A172 (cell line): Measurements from ENCODE around the gene PPEF2. TPM values are rescaled to one million over a fixed set of nuclear protein-coding genes. Genes with fewer than 3 reads are reported as not detected.

Source experiments
- DNase-seq: peaks from one replicate; pipeline ENCODE4 v3.0.0-alpha.2; 2015; ENCODE audit warnings: low spot score
- total RNA-seq: library from RNA; depleted of rRNA; stranded (reverse); fragments of >200 nt; shearing (Covaris generic); gene quantifications from 2 replicates; pipeline ENCODE4 v1.2.3, GENCODE V29; 2014; rRNA removed

Gene PPEF2
- total RNA-seq, 1 experiment from 2014 or later, result not detected

DNA sequence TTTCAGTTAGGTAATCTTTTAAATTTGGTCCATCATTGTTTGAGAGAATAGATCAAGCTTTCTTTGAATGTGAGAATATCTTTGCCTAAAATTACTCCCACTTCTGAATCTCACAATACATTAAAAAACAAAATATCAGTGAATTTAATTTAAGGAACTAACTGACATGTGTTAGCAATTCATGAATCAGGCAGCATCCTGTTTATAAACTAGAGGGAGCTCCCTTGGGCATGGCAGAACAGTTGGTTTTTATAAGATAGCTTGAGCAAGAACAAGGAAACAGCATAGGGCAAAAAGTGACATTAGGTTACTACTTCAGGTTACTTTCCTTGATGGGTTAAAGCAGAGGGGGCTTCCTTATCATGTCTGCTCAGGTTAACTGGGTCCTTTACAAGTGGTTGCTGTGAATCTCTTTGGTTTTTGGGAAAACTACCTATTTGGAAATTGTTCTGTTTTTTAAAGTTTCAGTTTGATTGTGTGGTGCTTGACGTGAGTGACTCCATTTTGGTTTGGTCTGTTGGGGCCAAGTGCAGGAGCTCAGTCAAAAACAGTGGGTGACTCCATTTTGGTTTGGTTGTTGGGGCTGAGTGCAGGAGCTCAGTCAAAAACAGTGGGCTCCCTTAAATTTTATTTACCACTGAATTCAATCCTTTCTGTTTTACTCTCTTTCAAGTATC is 68.0 kb downstream of the PPEF2 start:
- no peak for DNase-seq

DNA sequence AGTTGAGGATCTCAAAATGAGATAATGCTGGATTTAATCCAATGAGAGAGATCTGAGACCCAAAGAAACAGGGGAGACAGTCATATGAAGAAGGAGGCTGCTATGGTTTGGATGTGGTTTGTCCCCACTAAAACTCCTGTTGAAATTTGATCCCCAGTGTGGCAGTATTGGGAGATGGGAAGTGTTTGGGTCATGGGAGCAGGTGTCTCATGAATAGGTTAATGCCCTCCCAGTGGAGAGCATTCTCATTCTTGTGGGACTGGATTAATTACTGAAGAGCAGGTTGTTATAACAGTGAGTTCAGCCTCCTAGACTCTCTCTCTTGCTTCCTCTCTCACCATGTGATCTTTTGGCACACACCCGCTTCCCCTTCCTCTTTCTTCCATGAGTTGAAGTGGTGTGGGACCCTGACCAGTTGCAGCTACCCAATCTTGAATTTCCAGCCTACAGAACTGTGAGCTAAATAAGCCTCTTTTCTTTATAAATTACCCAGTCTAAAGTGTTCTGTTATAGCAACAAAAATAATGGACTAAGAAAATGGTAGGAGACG is 70.3 kb downstream of the PPEF2 start:
- DNase-seq, result no peak

DNA sequence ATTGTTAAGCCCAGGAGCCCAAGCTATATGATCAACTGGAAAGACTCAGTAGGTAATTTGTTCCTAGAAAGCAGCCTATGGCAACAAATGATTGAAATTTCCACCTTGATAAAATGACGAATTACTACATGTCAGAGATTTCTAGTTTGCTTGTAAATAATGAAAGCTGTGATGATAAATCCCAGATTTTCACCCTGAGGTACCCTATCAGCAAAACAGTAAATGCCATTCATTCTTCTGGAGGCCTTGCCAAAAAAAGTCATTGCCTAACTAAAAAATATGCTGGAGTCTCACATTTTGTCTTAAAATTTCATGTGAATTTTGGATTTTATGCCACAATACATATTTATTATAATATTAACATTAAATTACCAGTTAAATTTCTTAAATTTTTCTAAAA is 71.3 kb downstream of the PPEF2 start:
- no peak for DNase-seq

DNA sequence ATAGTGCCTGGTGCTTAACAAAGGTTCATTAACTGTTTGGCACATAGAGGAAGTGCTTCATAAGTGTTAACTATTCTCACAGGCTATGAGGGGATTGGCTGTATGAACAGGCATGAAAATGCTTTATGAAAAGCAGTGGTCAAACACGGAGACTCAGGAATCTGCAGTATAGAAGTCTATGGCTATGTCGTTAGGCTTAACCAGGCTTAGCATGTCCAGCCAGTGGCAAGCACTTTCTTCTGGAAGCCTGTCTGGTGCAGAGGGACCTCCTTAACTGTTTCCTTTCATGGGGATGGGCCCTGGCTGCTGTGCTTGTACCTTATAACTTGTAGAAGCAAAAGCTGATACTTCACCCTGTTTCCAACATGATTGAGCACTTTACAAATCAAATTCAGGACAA is 78.4 kb downstream of the PPEF2 start:
- DNase-seq, result no peak

DNA sequence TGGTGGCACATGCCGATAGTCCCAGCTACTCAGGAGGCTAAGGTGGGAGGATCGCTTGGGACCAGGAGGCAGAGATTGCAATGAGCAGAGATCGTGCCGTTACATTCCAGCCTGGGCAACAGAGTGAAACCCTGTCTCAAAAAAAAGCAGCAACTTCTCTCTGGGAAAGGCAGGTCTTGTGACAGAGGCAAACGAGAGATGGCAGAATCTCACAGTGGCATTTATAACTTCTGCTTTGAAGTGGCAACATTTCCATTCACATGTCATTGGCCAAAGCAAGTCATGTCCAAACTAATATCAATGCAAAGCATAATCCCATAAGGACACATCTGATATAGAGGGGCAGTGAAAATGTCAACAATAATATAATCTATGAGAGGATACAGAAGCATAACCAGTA is 79.8 kb downstream of the PPEF2 start:
- no peak for DNase-seq

DNA sequence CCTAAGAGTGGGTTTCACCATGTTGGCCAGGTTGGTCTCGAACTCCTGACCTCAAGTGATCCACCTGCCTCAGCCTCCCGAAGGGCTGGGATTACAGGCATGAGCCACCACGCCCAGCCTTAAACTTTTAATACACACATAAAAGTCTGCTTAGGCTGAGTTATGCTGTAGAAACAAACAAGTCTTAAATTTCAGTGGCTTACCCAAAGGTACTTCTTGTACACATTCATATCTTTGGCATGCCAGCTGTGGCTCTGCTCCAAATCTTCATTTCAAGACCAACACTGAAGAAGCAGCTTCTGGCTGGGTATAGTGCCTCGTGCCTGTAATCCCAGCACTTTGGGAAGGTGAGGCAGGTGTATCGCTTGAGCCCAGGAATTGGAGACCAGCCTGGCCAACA is 80.3 kb downstream of the PPEF2 start:
- peak; percentile 10 for DNase-seq

DNA sequence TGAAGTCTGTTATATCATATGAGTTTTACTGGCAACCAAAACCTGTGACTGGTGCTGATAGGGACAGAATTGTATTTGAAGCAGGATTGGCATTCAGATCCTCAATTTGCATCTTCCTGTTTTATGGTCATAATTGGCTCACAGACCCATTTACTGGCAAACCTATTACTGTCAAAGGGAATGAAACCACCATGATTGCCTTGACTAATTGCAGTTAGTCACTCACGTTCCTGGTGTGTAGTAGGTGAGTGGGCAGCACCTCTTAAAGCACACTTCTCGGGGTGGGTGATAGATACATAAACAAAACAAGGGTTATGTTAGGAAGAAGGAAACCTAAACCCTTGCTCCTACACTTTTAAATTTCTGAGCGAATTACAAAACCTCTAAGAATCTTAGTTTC is 81.0 kb downstream of the PPEF2 start:
- DNase-seq, result no peak

DNA sequence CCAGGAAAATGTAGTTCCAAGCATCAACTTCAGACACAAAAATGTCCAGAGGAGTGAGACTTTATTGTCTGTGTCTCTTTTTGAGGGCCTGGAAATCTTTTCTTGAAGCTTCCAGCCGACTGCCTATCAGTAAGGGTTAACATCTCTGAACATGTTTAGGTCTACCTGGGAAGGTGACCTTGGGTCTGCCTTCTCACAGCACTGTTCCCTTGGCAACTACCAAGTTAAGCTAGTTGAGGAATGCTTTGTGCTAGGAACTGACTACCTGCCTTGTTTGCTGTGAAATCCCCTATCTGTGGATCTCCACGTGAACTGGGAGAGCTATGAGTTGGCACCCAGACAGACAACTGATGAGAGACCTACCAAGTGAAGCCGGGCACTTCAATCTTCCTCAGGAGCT is 81.6 kb downstream of the PPEF2 start:
- DNase-seq, result no peak

DNA sequence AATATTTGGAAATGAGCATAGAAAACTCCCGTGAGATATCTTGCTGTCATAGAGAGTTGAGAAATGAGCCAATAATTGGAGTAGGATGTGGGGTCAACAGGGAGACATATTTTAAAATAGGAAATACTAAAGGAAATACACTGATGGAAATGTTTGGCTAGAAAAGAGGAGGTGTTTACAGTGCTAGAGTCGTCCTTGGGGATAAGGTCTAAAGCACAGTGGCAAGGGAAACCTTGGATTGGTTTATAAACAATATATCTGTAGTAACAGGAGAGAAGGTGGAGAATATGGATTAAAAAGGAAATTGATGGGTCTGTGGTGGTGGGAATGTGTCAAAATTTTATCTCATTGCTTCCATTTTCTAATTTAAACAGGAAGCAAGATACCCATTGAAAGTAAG is 82.1 kb downstream of the PPEF2 start:
- no peak for DNase-seq

DNA sequence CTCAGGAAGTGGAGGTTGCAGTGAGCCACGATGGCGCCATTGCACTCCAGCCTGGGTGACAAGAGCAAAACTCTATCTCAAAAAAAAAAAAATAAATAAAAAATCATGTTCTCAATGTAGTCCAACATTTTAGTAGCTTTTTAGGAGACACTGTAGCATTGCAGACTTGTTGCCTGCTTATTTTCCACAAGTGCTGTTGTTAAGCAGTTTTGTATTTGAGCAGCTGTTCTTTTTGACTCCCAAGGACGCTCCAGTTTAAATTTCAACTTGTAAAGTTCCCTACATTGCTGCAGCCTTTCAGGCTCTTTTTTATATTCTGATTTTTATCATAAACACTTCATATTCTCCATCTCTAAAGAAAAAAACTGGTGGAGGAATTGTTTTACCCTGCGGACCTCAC is 83.1 kb downstream of the PPEF2 start:
- DNase-seq, result no peak

DNA sequence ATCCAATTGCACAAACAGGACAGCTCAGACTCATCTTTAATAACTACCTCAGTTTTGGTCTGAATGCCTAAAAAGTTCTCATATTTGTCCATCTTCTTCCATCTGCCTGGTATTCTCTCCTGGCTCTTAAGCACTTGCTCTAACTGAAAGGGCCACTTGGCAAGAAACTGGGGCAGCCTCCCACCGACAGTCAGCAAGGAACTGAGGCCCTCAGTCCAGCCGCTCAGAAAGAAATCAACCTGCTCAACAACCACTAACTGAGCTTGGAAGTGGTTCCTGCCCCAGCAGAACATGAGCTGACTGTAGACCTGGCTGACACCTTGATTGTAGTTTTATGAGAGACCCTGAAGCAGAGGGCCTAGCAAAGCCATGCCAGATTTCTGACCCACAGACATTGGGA is 84.4 kb downstream of the PPEF2 start:
- no peak for DNase-seq

Other genes starting within 250 kb of the PPEF2 start
- gene G3BP2, start 229.0 kb downstream of the PPEF2 start, total RNA-seq, result 97.5 and 102 TPM in 2 replicates
- gene USO1, start 177.9 kb downstream of the PPEF2 start, total RNA-seq, result 39.9 and 49.9 TPM in 2 replicates
- 27.7 and 39.2 TPM in 2 replicates for gene NAAA, start 38.6 kb upstream of the PPEF2 start, total RNA-seq
- gene SDAD1, start 88.5 kb upstream of the PPEF2 start, total RNA-seq, result 18.7 and 22.4 TPM in 2 replicates
- gene CXCL9, start 105.1 kb upstream of the PPEF2 start, total RNA-seq, result not detected in 2 replicates
- gene CXCL10, start 121.0 kb upstream of the PPEF2 start, total RNA-seq, result not detected in 2 replicates
- not detected in 2 replicates for gene CXCL11, start 133.6 kb upstream of the PPEF2 start, total RNA-seq
- not detected in 2 replicates for gene ART3, start 172.3 kb upstream of the PPEF2 start, total RNA-seq
- gene NUP54, start 245.9 kb upstream of the PPEF2 start, total RNA-seq, result 36.5 and 40.2 TPM in 2 replicates